ENCODE data around the gene ZBTB16. TPM values are rescaled to one million over a fixed set of nuclear protein-coding genes. Genes with fewer than 3 reads are reported as not detected.

Gene ZBTB16
- total RNA-seq, 2 donors from 2014 or later, result 17.2 to 20.7 TPM

DNA sequence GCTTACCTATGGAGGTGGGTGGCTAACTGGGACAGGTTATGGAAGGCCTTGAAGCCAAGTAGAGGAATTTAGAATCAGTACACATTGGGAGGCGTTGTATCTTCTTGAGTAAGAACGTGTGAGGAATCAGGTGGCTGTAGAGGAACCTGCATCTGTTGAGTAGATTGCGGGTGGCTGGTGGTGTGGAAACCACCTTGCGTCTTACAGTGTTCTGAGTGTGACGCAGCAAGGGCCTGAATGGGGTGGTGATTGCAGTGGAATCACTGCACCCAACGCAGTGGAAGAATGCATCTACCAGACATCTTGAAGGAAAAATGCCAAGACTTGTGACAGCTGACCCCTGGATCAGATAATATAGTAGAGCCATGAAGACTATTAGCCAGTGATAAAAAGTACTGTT, 125.9 kb downstream of the ZBTB16 start:
- Mint-ChIP-seq H3K4me1 (peaks cover 47% of the 10 kb centered on the region), H3K27me3 (no peaks in the 10 kb centered on the region), H3K4me3 (no peak overlapping the region), H3K36me3 (ENCODE audit: low read depth) (no peaks in the 10 kb centered on the region), H3K27ac (peak overlapping the region; percentile 44)
- ATAC-seq (no peak), DNase-seq (no peak)
- no peaks in the 10 kb centered on the region for H3K9me3 ChIP-seq (ENCODE audit: control insufficient read depth, low read length, poor library complexity, severe bottlenecking)

DNA sequence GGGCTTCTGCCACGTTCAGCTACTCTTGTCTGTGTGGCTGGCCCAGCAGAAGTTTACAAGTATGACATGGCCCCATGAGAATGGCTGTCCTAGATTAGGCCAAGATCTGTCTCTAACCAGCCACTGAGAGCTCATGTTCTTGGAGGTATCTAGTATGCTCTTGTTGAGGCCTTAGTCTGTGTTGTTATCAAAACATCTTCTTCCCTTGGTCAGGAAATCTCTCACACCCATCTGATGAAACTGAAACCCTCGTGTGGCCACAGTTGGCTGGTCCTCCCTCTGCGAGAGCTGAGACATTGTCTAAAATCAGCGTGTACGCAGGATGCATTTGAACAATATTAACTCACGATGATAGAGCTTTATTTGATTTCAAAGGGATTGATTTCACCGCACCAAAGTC, 127.7 kb downstream of the ZBTB16 start:
- Mint-ChIP-seq H3K27me3 (no peaks in the 10 kb centered on the region), H3K27ac (no peak overlapping the region), H3K4me3 (no peak overlapping the region), H3K4me1 (peaks cover 33% of the 10 kb centered on the region), H3K36me3 (ENCODE audit: low read depth) (no peaks in the 10 kb centered on the region)
- H3K9me3 ChIP-seq (ENCODE audit: control insufficient read depth, low read length, poor library complexity, severe bottlenecking), result no peaks in the 10 kb centered on the region
- DNase-seq, result no peak
- ATAC-seq, result no peak

DNA sequence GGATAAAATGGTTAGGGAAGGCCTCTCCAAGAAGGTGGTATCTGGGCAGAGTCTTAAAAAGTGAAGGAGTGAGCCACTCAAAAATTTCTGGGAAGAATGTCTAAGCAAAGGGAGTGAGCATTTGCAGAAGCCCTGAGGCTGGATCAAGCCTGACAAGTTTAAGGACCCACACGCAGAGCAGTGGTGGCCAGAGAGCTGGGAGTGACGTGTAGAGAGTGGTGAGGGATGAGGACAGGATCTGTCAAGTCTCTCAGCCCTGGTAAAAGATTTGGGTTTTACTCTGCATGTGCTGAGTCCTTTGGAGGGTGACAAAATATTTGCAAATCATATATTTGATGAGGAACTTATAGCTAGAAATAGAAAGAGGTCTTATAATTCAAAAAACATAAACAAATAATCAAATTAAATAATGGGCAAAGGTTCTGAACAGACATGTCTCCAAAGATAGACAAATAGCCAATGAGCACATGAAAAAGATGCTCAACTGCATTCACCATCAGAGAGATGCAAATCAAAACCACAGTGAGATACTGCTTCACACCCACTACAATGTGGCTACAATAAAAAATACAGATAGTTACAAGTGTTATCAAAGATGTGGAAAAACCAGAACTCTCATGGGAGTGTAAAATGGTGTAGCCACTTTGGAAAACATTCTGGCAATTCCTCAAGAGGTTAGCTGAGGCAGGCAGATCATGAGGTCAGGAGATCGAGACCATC, 129.5 kb downstream of the ZBTB16 start:
- no peak for DNase-seq
- no peaks in the 10 kb centered on the region for H3K27me3 Mint-ChIP-seq
- peak overlapping the region; percentile 61 for H3K27ac Mint-ChIP-seq
- H3K4me1 Mint-ChIP-seq, result peaks cover 16% of the 10 kb centered on the region
- ATAC-seq, result no peak
- no peaks in the 10 kb centered on the region for H3K36me3 Mint-ChIP-seq (ENCODE audit: low read depth)
- H3K4me3 Mint-ChIP-seq, result peak overlapping the region; percentile 22
- no peaks in the 10 kb centered on the region for H3K9me3 ChIP-seq (ENCODE audit: control insufficient read depth, low read length, poor library complexity, severe bottlenecking)

DNA sequence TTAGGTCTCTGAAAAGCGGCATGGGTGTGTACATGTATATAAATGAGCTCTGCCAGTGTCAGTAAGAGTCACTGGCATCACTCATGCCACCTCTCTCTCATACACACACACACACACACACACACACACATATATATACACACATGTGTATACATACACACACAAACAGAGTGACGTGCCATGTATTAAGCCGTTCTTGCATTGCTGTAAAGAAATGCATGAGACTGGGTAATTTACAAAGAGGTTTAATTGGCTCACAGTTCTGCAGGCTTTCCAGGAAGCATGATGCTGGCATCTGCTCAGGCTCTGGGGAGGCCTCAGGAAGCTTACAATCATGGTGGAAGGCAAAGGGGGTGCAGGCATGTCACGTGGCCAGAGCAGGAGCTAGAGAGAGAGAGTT, 131.1 kb downstream of the ZBTB16 start:
- Mint-ChIP-seq H3K36me3 (ENCODE audit: low read depth) (no peaks in the 10 kb centered on the region), H3K4me1 (peaks cover 17% of the 10 kb centered on the region), H3K27me3 (no peaks in the 10 kb centered on the region), H3K27ac (no peak overlapping the region), H3K4me3 (no peak overlapping the region)
- no peaks in the 10 kb centered on the region for H3K9me3 ChIP-seq (ENCODE audit: control insufficient read depth, low read length, poor library complexity, severe bottlenecking)
- DNase-seq (no peak), ATAC-seq (no peak)

DNA sequence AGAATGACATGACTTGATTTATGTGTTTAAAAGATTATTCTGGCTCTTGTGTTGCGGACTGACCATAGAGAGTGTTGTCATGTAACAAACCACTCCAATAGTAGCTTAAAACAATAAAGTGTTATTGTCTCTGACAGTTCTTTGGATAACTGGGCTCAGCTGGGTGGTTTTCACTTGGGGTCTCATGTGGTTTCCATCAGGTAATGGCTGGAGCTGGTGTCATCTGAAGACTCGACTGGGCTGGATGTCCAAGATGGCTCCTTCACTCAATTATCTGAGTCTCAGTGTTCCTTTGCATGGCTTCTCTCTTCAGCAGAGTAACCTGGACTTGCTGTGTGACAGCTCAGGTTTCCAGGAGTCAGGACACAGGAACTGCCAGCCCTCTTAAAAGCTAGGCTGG, 132.4 kb downstream of the ZBTB16 start:
- Mint-ChIP-seq H3K4me1 (peaks cover 12% of the 10 kb centered on the region), H3K27ac (no peak overlapping the region), H3K4me3 (no peak overlapping the region), H3K27me3 (no peaks in the 10 kb centered on the region), H3K36me3 (ENCODE audit: low read depth) (no peaks in the 10 kb centered on the region)
- DNase-seq (no peak), ATAC-seq (no peak)
- no peaks in the 10 kb centered on the region for H3K9me3 ChIP-seq (ENCODE audit: control insufficient read depth, low read length, poor library complexity, severe bottlenecking)

DNA sequence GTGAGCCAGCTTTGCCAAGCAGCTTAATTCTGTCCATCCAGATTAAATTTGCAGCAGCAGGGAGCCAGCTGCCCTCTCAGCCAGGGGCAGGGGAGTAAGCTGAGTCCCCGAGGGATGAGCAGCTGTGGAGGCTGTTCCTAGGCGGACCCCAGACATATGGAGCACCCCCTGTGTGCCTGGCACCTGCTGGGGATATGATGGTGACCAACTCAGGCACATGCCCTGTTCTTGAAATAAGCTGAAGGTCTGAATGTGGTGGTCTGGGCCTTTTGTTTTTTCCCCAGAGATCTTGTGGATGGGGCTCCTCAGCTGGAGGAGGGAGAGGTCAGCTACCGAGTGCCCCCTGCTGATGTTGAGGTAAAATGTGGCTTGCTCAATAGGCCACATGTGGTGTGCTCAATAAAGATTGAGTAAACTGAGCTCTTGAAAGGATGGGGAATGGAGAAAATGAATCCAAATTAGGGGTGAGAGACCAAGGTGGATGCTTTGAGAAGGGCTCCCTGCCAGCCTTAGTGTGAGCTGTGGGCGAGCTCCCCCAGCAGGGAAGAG, 133.4 kb downstream of the ZBTB16 start:
- Mint-ChIP-seq H3K4me1 (peaks cover 14% of the 10 kb centered on the region), H3K27me3 (no peaks in the 10 kb centered on the region), H3K36me3 (ENCODE audit: low read depth) (no peaks in the 10 kb centered on the region), H3K4me3 (no peak overlapping the region), H3K27ac (peak overlapping the region; percentile 14)
- no peaks in the 10 kb centered on the region for H3K9me3 ChIP-seq (ENCODE audit: control insufficient read depth, low read length, poor library complexity, severe bottlenecking)
- no peak for ATAC-seq
- no peak for DNase-seq

DNA sequence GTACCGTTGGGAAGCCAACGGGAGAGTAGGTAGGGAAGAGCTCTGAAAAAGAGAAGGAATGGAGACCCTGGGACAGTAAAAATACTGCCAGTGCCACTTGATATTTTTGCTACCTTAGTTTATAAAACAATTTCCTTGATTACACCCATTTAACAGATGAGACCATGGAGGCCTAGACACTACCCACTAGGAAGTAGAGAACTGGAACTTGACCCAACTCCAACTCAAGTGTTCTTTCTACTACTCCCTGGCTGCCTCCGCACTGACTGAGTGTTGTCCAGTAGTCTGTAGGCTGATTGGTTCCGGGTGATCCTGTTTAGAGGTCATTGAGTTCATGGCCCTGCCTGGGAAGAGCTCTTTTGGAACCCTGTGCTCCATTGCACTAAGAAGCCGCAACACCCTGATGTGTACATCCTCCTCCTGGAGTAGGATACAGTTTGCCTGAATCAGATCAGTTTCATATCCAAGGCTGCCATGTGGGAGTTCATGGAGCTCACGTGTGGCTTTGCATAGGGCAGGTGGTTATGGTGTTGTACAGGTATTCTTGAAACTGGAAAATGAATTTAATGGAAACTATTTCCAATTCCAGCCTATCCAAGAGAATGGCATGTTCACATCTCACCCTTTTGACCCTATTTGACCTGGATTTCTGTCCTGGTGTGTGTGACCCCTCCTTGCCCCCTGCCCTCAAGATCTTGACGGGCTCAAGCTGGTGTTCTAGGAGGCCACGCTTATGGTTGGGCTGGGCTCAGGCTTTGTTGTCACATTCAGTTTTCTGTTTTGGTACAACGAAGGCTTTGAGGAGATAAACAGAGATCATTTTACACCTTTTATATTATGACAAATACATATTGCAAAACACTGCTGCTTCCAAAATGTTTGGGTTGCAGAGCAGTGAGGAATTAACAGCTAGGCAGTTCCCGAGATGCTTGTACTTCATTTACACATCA, 134.5 kb downstream of the ZBTB16 start:
- no peaks in the 10 kb centered on the region for H3K36me3 Mint-ChIP-seq (ENCODE audit: low read depth)
- DNase-seq (no peak), ATAC-seq (no peak)
- peaks cover 7% of the 10 kb centered on the region for H3K4me1 Mint-ChIP-seq
- H3K27me3 Mint-ChIP-seq, result no peaks in the 10 kb centered on the region
- H3K9me3 ChIP-seq (ENCODE audit: control insufficient read depth, low read length, poor library complexity, severe bottlenecking), result no peaks in the 10 kb centered on the region
- no peak overlapping the region for H3K4me3 Mint-ChIP-seq
- no peak overlapping the region for H3K27ac Mint-ChIP-seq

DNA sequence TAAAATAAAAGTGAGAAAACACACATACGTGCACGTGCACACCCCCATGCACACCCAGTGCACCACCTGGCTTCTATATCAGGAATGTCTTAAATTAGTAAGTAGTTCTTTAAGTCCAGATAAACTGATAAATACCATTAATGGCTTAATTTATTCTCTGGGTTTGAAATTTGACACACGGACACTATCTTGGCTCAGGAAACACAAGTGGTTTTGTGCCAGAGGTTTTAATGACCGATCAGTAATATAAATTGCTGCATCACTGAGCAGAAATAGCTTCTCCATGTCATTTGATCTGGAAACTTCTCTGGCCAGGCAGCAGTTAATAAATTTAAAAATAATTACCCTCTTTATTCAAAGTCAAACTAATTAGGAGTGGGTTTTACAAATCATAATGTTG, 135.2 kb downstream of the ZBTB16 start:
- no peaks in the 10 kb centered on the region for H3K9me3 ChIP-seq (ENCODE audit: control insufficient read depth, low read length, poor library complexity, severe bottlenecking)
- H3K4me1 Mint-ChIP-seq, result peaks cover 7% of the 10 kb centered on the region
- no peaks in the 10 kb centered on the region for H3K36me3 Mint-ChIP-seq (ENCODE audit: low read depth)
- H3K4me3 Mint-ChIP-seq, result no peak overlapping the region
- H3K27me3 Mint-ChIP-seq, result no peaks in the 10 kb centered on the region
- ATAC-seq (no peak), DNase-seq (no peak)
- no peak overlapping the region for H3K27ac Mint-ChIP-seq

DNA sequence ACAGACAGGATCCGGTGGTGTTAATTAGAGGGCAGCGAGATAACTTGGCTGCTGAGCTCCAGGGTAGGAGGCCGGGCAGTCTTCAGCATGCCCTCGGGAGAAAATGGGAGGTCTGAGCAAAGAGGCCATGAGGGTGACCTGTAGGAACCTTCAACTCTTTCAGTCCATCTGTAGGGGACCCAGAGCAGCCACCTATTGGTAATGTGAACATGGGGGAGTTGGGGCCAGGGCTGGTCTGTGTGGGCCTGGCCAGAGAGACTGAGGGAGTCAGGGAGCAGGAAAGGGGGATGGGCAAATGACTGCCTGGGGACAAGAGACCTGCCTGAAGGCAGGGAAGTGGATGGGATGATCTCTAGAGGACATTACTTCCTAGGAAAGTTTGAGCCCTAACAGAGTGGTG, 135.6 kb downstream of the ZBTB16 start:
- no peak for ATAC-seq
- no peak overlapping the region for H3K27ac Mint-ChIP-seq

DNA sequence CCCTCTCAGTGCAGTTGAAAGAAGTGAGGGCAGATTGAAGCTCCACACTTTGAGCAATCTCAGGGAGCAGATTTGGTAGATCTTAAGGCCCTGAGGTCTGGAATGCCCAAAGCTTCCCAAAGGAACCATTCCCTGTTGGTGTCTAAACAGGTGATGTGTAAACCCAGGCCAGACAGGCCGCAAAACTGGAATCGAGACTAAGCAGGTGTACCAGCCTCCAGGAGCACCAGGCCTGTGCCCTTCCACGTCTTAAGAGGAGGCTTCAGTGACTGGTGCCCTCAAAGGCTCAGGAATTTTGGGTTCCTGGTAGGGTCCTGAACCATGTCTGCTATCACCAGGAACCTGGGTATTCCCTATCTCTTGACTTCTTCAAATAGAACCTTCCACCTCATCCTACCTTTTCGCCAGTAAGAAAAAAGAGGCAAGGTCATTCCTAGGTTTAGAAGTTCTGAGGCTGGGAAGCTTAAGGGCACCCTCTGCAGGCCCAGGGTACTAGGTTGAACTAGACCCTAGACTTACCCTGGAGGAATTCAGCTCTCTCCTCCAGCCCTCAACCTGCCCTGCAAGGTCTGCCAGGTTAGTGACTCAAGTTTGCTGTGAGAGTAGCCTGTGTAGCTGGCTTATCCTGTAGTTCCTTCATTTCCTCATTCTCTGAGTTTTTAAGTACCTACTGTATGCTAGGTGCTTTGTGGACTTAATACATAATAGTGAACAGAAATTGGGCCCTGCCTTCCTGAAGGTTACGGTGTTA, 136.6 kb downstream of the ZBTB16 start:
- H3K27ac Mint-ChIP-seq, result peak overlapping the region; percentile 37
- H3K36me3 Mint-ChIP-seq (ENCODE audit: low read depth), result no peaks in the 10 kb centered on the region
- no peaks in the 10 kb centered on the region for H3K9me3 ChIP-seq (ENCODE audit: control insufficient read depth, low read length, poor library complexity, severe bottlenecking)
- peak; percentile 60 for ATAC-seq
- no peak for DNase-seq
- peaks cover 7% of the 10 kb centered on the region for H3K4me1 Mint-ChIP-seq
- no peaks in the 10 kb centered on the region for H3K27me3 Mint-ChIP-seq
- H3K4me3 Mint-ChIP-seq, result no peak overlapping the region

More for the DNA sequence above, 135.6 kb downstream of the ZBTB16 start:
- H3K4me3 Mint-ChIP-seq, result no peak overlapping the region
- H3K4me1 Mint-ChIP-seq, result peaks cover 7% of the 10 kb centered on the region
- H3K27me3 Mint-ChIP-seq, result no peaks in the 10 kb centered on the region
- no peaks in the 10 kb centered on the region for H3K36me3 Mint-ChIP-seq (ENCODE audit: low read depth)
- H3K9me3 ChIP-seq (ENCODE audit: control insufficient read depth, low read length, poor library complexity, severe bottlenecking), result no peaks in the 10 kb centered on the region
- DNase-seq, result no peak

DNA sequence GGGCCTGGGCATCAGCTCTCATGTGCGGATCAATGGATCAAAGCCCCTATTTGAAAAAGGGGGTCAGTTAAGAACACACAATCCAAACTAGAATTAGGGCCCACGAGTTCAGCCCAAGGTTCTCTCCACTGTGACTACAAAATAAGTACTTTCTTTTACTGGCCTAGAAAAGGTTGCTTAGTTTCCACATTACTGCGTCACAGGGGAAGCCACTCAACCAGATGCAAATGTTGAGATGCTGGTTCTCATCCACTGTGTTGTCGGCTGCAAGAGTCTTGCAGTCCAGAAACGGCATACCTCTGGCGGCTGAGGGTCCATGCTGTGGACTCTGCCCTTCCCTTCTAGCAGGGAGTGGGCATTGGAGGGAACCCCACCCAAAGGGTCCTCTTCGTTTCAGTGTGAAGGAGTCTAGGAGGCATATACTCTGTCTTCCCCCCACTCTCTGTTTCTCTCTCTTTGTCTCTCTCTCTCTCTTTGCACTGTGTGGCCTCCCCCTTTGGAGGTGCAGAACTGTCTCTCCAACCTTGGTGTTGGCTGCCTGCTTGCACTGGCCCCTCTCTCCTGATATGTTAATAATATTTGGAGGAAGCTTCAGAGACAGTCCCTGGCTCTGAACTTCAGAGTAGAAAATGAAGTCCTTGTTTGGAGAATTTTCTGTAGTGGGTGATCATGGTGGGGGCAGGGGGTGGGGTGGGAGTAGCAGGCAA, 137.6 kb downstream of the ZBTB16 start:
- DNase-seq (no peak), ATAC-seq (peak; percentile 57)
- no peak overlapping the region for H3K4me3 Mint-ChIP-seq
- no peaks in the 10 kb centered on the region for H3K36me3 Mint-ChIP-seq (ENCODE audit: low read depth)
- H3K27me3 Mint-ChIP-seq, result no peaks in the 10 kb centered on the region
- peaks cover 7% of the 10 kb centered on the region for H3K4me1 Mint-ChIP-seq
- peak overlapping the region; percentile 37 for H3K27ac Mint-ChIP-seq
- H3K9me3 ChIP-seq (ENCODE audit: control insufficient read depth, low read length, poor library complexity, severe bottlenecking), result no peaks in the 10 kb centered on the region

DNA sequence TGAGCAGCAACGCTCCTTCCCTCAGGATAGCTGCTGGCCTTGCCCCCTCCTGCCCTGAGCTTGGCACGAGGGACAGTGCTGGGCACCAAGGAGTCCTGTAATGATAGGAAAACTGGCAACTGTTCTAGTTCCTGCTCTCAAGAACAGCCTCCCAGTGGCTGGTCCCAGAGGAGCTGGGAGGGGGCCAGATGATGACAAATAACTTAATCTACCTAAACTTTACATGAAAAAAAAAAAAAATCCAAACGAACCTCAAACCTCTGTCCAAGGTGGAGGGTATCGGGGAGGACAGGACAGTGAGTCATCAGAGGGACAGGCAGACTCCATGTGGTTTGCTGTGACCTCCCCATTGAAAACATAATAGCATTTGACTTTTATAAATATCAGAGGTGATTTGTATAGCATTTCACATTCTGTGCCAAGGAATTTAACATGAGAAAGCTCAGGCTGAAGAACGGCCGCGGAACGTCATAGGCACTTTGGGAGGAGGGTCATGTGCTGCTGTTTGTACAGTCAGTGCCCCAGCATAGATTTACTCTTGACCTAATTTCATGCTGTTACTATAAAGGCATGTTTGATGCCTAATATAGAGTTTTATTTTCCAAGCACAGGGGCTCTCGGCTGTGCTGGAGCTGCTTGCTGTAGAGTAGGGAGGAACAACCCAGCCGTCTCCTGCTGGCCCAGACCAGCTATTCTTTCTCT, 138.4 kb downstream of the ZBTB16 start:
- no peaks in the 10 kb centered on the region for H3K9me3 ChIP-seq (ENCODE audit: control insufficient read depth, low read length, poor library complexity, severe bottlenecking)
- Mint-ChIP-seq H3K4me3 (no peak overlapping the region), H3K27me3 (no peaks in the 10 kb centered on the region), H3K27ac (no peak overlapping the region), H3K36me3 (ENCODE audit: low read depth) (no peaks in the 10 kb centered on the region), H3K4me1 (peaks cover 7% of the 10 kb centered on the region)
- no peak for DNase-seq
- no peak for ATAC-seq
